LNCAP (cell line): ENCODE measurements around the gene BBS10.

Source experiments
- CTCF ChIP-seq: fragments of 450-650 bp; IDR thresholded peaks from 2 replicates; pipeline ENCODE4 v1.5.1; 2017; ENCODE audit warnings: mild to moderate bottlenecking

Gene BBS10

GRCh38 chr12:76308866-76309265, 39.3 kb downstream of the BBS10 start:
- TF ChIP-seq CTCF: no peak

- no peak for TF ChIP-seq CTCF
These were observed 41.1 kb downstream of the BBS10 start for GRCh38 chr12:76307083-76307482.

- TF ChIP-seq CTCF: no peak
These were observed 44.2 kb downstream of the BBS10 start for GRCh38 chr12:76303989-76304460.

- TF ChIP-seq CTCF: no peak
These were observed 44.9 kb downstream of the BBS10 start for GRCh38 chr12:76303365-76303764.

- no peak for TF ChIP-seq CTCF
These were observed 47.9 kb downstream of the BBS10 start for GRCh38 chr12:76300297-76300665.

- TF ChIP-seq CTCF: no peak
These were observed 48.5 kb downstream of the BBS10 start for GRCh38 chr12:76299536-76300296.
